GM23248 (cell line): Measurements from ENCODE around the gene SAMD4B. TPM values are rescaled to one million over a fixed set of nuclear protein-coding genes. Genes with fewer than 3 reads are reported as not detected.

Source experiments
- DNase-seq: peaks from one replicate; pipeline ENCODE4 v3.0.0-alpha.2; 2015
- H2AFZ ChIP-seq: fragments of 200-600 bp; sonication (generic); 2 replicates; pipeline ENCODE4 v1.6.1; 2016; ENCODE audit warnings: antibody characterized with exemption
- H3F3A ChIP-seq: fragments of 200-600 bp; sonication (generic); 2 replicates; pipeline ENCODE4 v1.6.1; 2016; ENCODE audit warnings: mild to moderate bottlenecking, antibody characterized with exemption, mixed run types; ENCODE audit not compliant: insufficient read depth
- H3K27ac ChIP-seq: fragments of 200-600 bp; sonication (generic); 2 replicates; pipeline ENCODE4 v1.5.1; 2016; ENCODE audit warnings: mild to moderate bottlenecking
- H3K27me3 ChIP-seq: fragments of 200-600 bp; sonication (generic); replicated peaks from 2 replicates; pipeline ENCODE4 v1.6.1; 2016; ENCODE audit warnings: mild to moderate bottlenecking; ENCODE audit not compliant: insufficient read depth
- H3K36me3 ChIP-seq: fragments of 200-600 bp; sonication (generic); 2 replicates; pipeline ENCODE4 v1.6.1; 2016; ENCODE audit warnings: low read depth, mild to moderate bottlenecking
- H3K4me1 ChIP-seq: fragments of 200-600 bp; sonication (generic); 2 replicates; pipeline ENCODE4 v1.6.1; 2016; ENCODE audit warnings: mild to moderate bottlenecking; ENCODE audit not compliant: insufficient read depth
- H3K4me2 ChIP-seq: fragments of 200-600 bp; sonication (generic); one replicate; pipeline ENCODE4 v1.6.1; 2016; ENCODE audit warnings: mild to moderate bottlenecking; ENCODE audit not compliant: unreplicated experiment
- H3K4me3 ChIP-seq: fragments of 200-600 bp; sonication (generic); 2 replicates; pipeline ENCODE4 v1.5.1; 2016; ENCODE audit warnings: mild to moderate bottlenecking
- H3K79me2 ChIP-seq: fragments of 200-600 bp; sonication (generic); 2 replicates; pipeline ENCODE4 v1.6.1; 2016; ENCODE audit warnings: mild to moderate bottlenecking; ENCODE audit not compliant: insufficient read depth
- H3K9ac ChIP-seq: fragments of 200-600 bp; sonication (generic); 2 replicates; pipeline ENCODE4 v1.6.1; 2016; ENCODE audit warnings: mild to moderate bottlenecking
- H3K9me2 ChIP-seq: fragments of 200-600 bp; sonication (generic); 2 replicates; pipeline ENCODE4 v1.6.1; 2016; ENCODE audit warnings: mixed run types, mild to moderate bottlenecking, moderate library complexity; ENCODE audit not compliant: insufficient read depth
- H3K9me3 ChIP-seq: fragments of 200-600 bp; sonication (generic); one replicate; pipeline ENCODE4 v1.6.1; 2017; ENCODE audit warnings: low read depth
- H4K20me1 ChIP-seq: fragments of 200-600 bp; sonication (generic); 2 replicates; pipeline ENCODE4 v1.6.0; 2016; ENCODE audit not compliant: insufficient read depth
- EZH2 ChIP-seq: fragments of 200-600 bp; sonication (generic); IDR thresholded peaks from 2 replicates; pipeline ENCODE4 v1.6.1; 2018; ENCODE audit warnings: antibody characterized with exemption, mild to moderate bottlenecking; ENCODE audit not compliant: insufficient read depth, poor library complexity, severe bottlenecking
- EZH2phosphoT487 ChIP-seq: fragments of 200-600 bp; sonication (generic); IDR thresholded peaks from 2 replicates; pipeline ENCODE4 v1.6.1; 2018; ENCODE audit warnings: antibody characterized with exemption, moderate library complexity, mild to moderate bottlenecking, low read depth; ENCODE audit not compliant: insufficient read depth
- WGBS, 2 experiments: methylation state at CpG; one replicate each; pipeline ENCODE4 v1.1.6; 2015 to 2017; ENCODE audit warnings: low lambda C conversion rate in 2 of 2, low coverage in 1 of 2; ENCODE audit errors: missing lambda C conversion rate in 2 of 2; 5-methylcytosine and 5-hydroxymethylcytosine counted together
- in situ Hi-C: fragments of 300-500 bp; cut with MboI; formaldehyde crosslinking; loops from 2 replicates; pipeline ENCODE4 v1.15.0; 2020
- polyA plus RNA-seq: library from polyadenylated mRNA; unstranded; fragments of >200 nt; fragmentation: Nextera tagmentation; extraction: Ambion mirVana; gene quantifications from 2 replicates; pipeline ENCODE4 v1.2.1, GENCODE V29; 2016
- total RNA-seq: library from RNA; depleted of rRNA; stranded (reverse); fragments of >200 nt; shearing (Covaris generic); gene quantifications from 2 replicates; pipeline ENCODE4 v1.2.3, GENCODE V29; 2014; rRNA removed

The SAMD4B gene
- 71.9 and 87.1 TPM in 2 replicates for total RNA-seq
- 64.8 and 66.7 TPM in 2 replicates for polyA plus RNA-seq

- Histone ChIP-seq H2AFZ (peak within 1 kb of the TSS; percentile 97), H3K36me3 (peaks cover 4% of the 10 kb centered on the region; the same call in 1 of the 2 replicates), H3K9me3 (no peaks in the 10 kb centered on the region), H3F3A (peaks cover 28% of the 10 kb centered on the region), H3K4me2 (peak within 1 kb of the TSS; percentile 88), H3K9me2 (no peaks in the 10 kb centered on the region), H3K27me3 (no peaks in the 10 kb centered on the region), H3K4me3 (peak within 1 kb of the TSS; percentile 95), H4K20me1 (no peaks in the 10 kb centered on the region), H3K79me2 (peaks cover 57% of the 10 kb centered on the region), H3K4me1 (peaks cover 40% of the 10 kb centered on the region), H3K9ac (peak within 1 kb of the TSS; percentile 99), H3K27ac (peak within 1 kb of the TSS; percentile 75)
- in situ Hi-C loops = no loop called here
- 1% methylated on average over 30 to 90 of the region's 105 CpGs for WGBS, 2 experiments
- DNase-seq = peak; percentile 99
- no peak for TF ChIP-seq EZH2phosphoT487
Measured at GRCh38 chr19:39341719-39342604, at the start of gene SAMD4B. Gene SAMD4B (plus strand): TSS chr19:39342421. CDS start chr19:39356894, 14,473 bp downstream.

- no peak for TF ChIP-seq EZH2phosphoT487
- TF ChIP-seq EZH2 = no peak
- Histone ChIP-seq H3K4me3 (no peak overlapping the region), H3K9me3 (no peaks in the 10 kb centered on the region), H4K20me1 (no peaks in the 10 kb centered on the region), H3K4me1 (no peaks in the 10 kb centered on the region), H3K9ac (no peak overlapping the region), H3K27me3 (peaks cover 23% of the 10 kb centered on the region), H3K4me2 (no peak overlapping the region), H3K79me2 (no peaks in the 10 kb centered on the region), H3K9me2 (no peaks in the 10 kb centered on the region), H3K27ac (no peak overlapping the region), H2AFZ (no peak overlapping the region), H3F3A (no peaks in the 10 kb centered on the region), H3K36me3 (no peaks in the 10 kb centered on the region)
- DNase-seq = no peak
- WGBS, 2 experiments = 42 to 44% methylated on average over 4 of the region's 4 CpGs
- in situ Hi-C loops = no loop called here
Measured at GRCh38 chr19:39293394-39293793, 48.8 kb upstream of the SAMD4B start.

- WGBS, 2 experiments = 53 to 58% methylated on average over 11 of the region's 11 CpGs
- no peaks in the 10 kb centered on the region for H3K79me2 ChIP-seq
- TF ChIP-seq EZH2phosphoT487 (no peak), EZH2 (no peak)
- H3K9ac ChIP-seq = no peak within 1 kb of the TSS
- H4K20me1 ChIP-seq = no peaks in the 10 kb centered on the region
- H3K27me3 ChIP-seq = peaks cover 23% of the 10 kb centered on the region
- H3K36me3 ChIP-seq = no peaks in the 10 kb centered on the region
- H3K4me3 ChIP-seq = no peak within 1 kb of the TSS
- in situ Hi-C loops = no loop called here
- no peak for DNase-seq
- H3K4me2 ChIP-seq = no peak within 1 kb of the TSS
- no peaks in the 10 kb centered on the region for H3K4me1 ChIP-seq
- no peak within 1 kb of the TSS for H3K27ac ChIP-seq
- H2AFZ ChIP-seq = no peak within 1 kb of the TSS
- no peaks in the 10 kb centered on the region for H3F3A ChIP-seq
- H3K9me2 ChIP-seq = no peaks in the 10 kb centered on the region
- no peaks in the 10 kb centered on the region for H3K9me3 ChIP-seq
Measured at GRCh38 chr19:39296055-39296645, 46.1 kb upstream of the SAMD4B start, which contains the start of gene IFNL1. Gene IFNL1 (plus strand): TSS chr19:39296407. CDS start chr19:39296422, 15 bp downstream.

GRCh38 chr19:39296906-39297305, 45.3 kb upstream of the SAMD4B start:
- in situ Hi-C loops = no loop called here
- TF ChIP-seq EZH2phosphoT487 (no peak), EZH2 (no peak)
- Histone ChIP-seq H3F3A (no peaks in the 10 kb centered on the region), H3K4me1 (no peaks in the 10 kb centered on the region), H3K9me3 (no peaks in the 10 kb centered on the region), H3K27me3 (peaks cover 28% of the 10 kb centered on the region), H3K9ac (no peak overlapping the region), H3K36me3 (no peaks in the 10 kb centered on the region), H3K4me2 (no peak overlapping the region), H3K4me3 (no peak overlapping the region), H3K9me2 (no peaks in the 10 kb centered on the region), H4K20me1 (no peaks in the 10 kb centered on the region), H2AFZ (no peak overlapping the region), H3K79me2 (no peaks in the 10 kb centered on the region), H3K27ac (no peak overlapping the region)
- DNase-seq = no peak
- WGBS, 2 experiments = 26 to 52% methylated on average over 4 of the region's 4 CpGs
